Measurements from ENCODE around the gene C10orf120.

C10orf120 gene

GRCh38 chr10:122699796-122700455, at the start of gene C10orf120:
Gene C10orf120 (minus strand): TSS chr10:122699846. CDS start chr10:122699790, 56 bp downstream.
- no peak for DNase-seq (ENCODE audit: low spot score)

- no peak for DNase-seq (ENCODE audit: low spot score)
These were observed 48.9 kb upstream of the C10orf120 start for GRCh38 chr10:122748496-122748895.

GRCh38 chr10:122746408-122746807, 46.8 kb upstream of the C10orf120 start:
- DNase-seq (ENCODE audit: low spot score) = no peak

GRCh38 chr10:122744257-122744656, 44.6 kb upstream of the C10orf120 start:
- no peak for DNase-seq (ENCODE audit: low spot score)

- DNase-seq (ENCODE audit: low spot score) = no peak
These were observed 41.0 kb upstream of the C10orf120 start for GRCh38 chr10:122740640-122741039.

GRCh38 chr10:122738031-122738430, 38.4 kb upstream of the C10orf120 start:
- DNase-seq (ENCODE audit: low spot score) = no peak

GRCh38 chr10:122733931-122734665, 34.5 kb upstream of the C10orf120 start:
- DNase-seq (ENCODE audit: low spot score) = no peak

GRCh38 chr10:122733443-122733842, 33.8 kb upstream of the C10orf120 start:
- DNase-seq (ENCODE audit: low spot score) = no peak

- no peak for DNase-seq (ENCODE audit: low spot score)
These were observed 30.6 kb upstream of the C10orf120 start for GRCh38 chr10:122730238-122730637.

GRCh38 chr10:122729126-122729525, 29.5 kb upstream of the C10orf120 start:
- DNase-seq (ENCODE audit: low spot score) = no peak

GRCh38 chr10:122727426-122727825, 27.8 kb upstream of the C10orf120 start:
- DNase-seq (ENCODE audit: low spot score) = no peak

- DNase-seq (ENCODE audit: low spot score) = no peak
These were observed 26.1 kb upstream of the C10orf120 start for GRCh38 chr10:122725768-122726167.

- no peak for DNase-seq (ENCODE audit: low spot score)
These were observed 25.4 kb upstream of the C10orf120 start for GRCh38 chr10:122725006-122725405.

- DNase-seq (ENCODE audit: low spot score) = no peak
These were observed 21.5 kb upstream of the C10orf120 start for GRCh38 chr10:122721111-122721510.

- no peak for DNase-seq (ENCODE audit: low spot score)
These were observed 16.4 kb upstream of the C10orf120 start for GRCh38 chr10:122716025-122716424.

GRCh38 chr10:122715576-122715975, 15.9 kb upstream of the C10orf120 start:
- DNase-seq (ENCODE audit: low spot score) = no peak

- no peak for DNase-seq (ENCODE audit: low spot score)
These were observed 13.6 kb upstream of the C10orf120 start for GRCh38 chr10:122713091-122713885.

GRCh38 chr10:122710576-122710975, 10.9 kb upstream of the C10orf120 start:
- DNase-seq (ENCODE audit: low spot score) = no peak

GRCh38 chr10:122709971-122710370, 10.3 kb upstream of the C10orf120 start:
- no peak for DNase-seq (ENCODE audit: low spot score)

GRCh38 chr10:122707535-122707934, 7.9 kb upstream of the C10orf120 start:
- no peak for DNase-seq (ENCODE audit: low spot score)

GRCh38 chr10:122706947-122707346, 7.3 kb upstream of the C10orf120 start:
- no peak for DNase-seq (ENCODE audit: low spot score)

GRCh38 chr10:122706467-122706866, 6.8 kb upstream of the C10orf120 start:
- DNase-seq (ENCODE audit: low spot score) = no peak
